22Rv1 (cell line): Measurements from ENCODE around the gene DHX38.

Source experiments
- H3K27ac ChIP-seq: fragments of 450-650 bp; 2 replicates; pipeline ENCODE4 v1.5.1; 2017
- CTCF ChIP-seq: fragments of 450-650 bp; IDR thresholded peaks from 2 replicates; pipeline ENCODE4 v1.5.1; 2017; ENCODE audit warnings: mild to moderate bottlenecking
- ZFX ChIP-seq: fragments of 450-650 bp; IDR thresholded peaks from 2 replicates; pipeline ENCODE4 v1.6.1; 2017; ENCODE audit warnings: antibody characterized with exemption, borderline replicate concordance

DHX38 gene

GRCh38 chr16:72134507-72134906 is 40.9 kb downstream of the DHX38 start:
- no peak overlapping the region for H3K27ac ChIP-seq
- TF ChIP-seq ZFX (no peak), CTCF (no peak)

- no peak for TF ChIP-seq CTCF
- no peak for TF ChIP-seq ZFX
- no peak overlapping the region for H3K27ac ChIP-seq
Observed at GRCh38 chr16:72137380-72138063, 43.9 kb downstream of the DHX38 start.

GRCh38 chr16:72138064-72138572 is 44.5 kb downstream of the DHX38 start:
- TF ChIP-seq CTCF (no peak), ZFX (no peak)
- H3K27ac ChIP-seq: no peak overlapping the region

- TF ChIP-seq CTCF: no peak
- TF ChIP-seq ZFX: no peak
- H3K27ac ChIP-seq: no peak overlapping the region
Observed at GRCh38 chr16:72139908-72140307, 46.3 kb downstream of the DHX38 start.

GRCh38 chr16:72142476-72142875 is 48.8 kb downstream of the DHX38 start:
- no peak overlapping the region for H3K27ac ChIP-seq
- TF ChIP-seq ZFX: no peak
- no peak for TF ChIP-seq CTCF

GRCh38 chr16:72149676-72150464 is 56.2 kb downstream of the DHX38 start:
- TF ChIP-seq ZFX: no peak
- 0 out of 2 replicates have a peak, but pooled peaks have one; percentile 4 for TF ChIP-seq CTCF
- H3K27ac ChIP-seq: no peak overlapping the region

GRCh38 chr16:72159386-72159785 is 65.7 kb downstream of the DHX38 start:
- H3K27ac ChIP-seq: no peak overlapping the region
- TF ChIP-seq ZFX (no peak), CTCF (no peak)
